Endothelial cell of umbilical vein (primary cell): ENCODE measurements around the gene SRSF2. TPM values are rescaled to one million over a fixed set of nuclear protein-coding genes. Genes with fewer than 3 reads are reported as not detected.

Experiments
- BruUV-seq: library from RNA; stranded (reverse); fragments of 400-500 nt; replicated peaks from 2 replicates; lab custom pipeline; 2021; lab: Mats Ljungman, UMichigan
- CTCF ChIA-PET: fragments of 300-600, 350-600 bp; sonication (Branson Sonifier 250); formaldehyde crosslinking; loops from one replicate; lab custom pipeline; 2021; ENCODE audit warnings: antibody characterized with exemption, inconsistent platforms; lab: Charles Lee
- POLR2A ChIA-PET: fragments of 300-600, 350-600 bp; sonication (Branson Sonifier 250); formaldehyde crosslinking; loops from one replicate; lab custom pipeline; 2021; ENCODE audit warnings: antibody characterized with exemption, inconsistent platforms; lab: Charles Lee
- DNase-seq: peaks from one replicate; pipeline ENCODE4 v3.0.0-alpha.2; 2011; ENCODE audit warnings: low read depth, low spot score
- FAIRE-seq: peaks from 2 replicates; lab custom pipeline; 2011; peaks lifted over from hg19 to GRCh38; lab: Jason Lieb, UNC
- H2AFZ ChIP-seq: 2 replicates; pipeline ENCODE4 v1.6.0; 2012; ENCODE audit warnings: low read depth, low read length, control low read depth, inconsistent platforms
- H3K27ac ChIP-seq: 2 replicates; pipeline ENCODE4 v1.5.1; 2011; ENCODE audit warnings: low read depth, mild to moderate bottlenecking, control low read depth, low read length, moderate library complexity; ENCODE audit not compliant: insufficient read depth
- H3K27me3 ChIP-seq, 2 experiments: 2 replicates each; pipeline versions ENCODE4 v1.6.0 to v1.6.1; 2011; ENCODE audit warnings: low read length in 2 of 2, mixed read lengths in 1 of 2; ENCODE audit not compliant: control insufficient read depth in 2 of 2, insufficient read depth in 2 of 2
- H3K36me3 ChIP-seq, 2 experiments: 2 replicates in 1 of 2; 3 replicates in 1 of 2; pipeline ENCODE4 v1.5.1; 2011; ENCODE audit warnings: low read length in 2 of 2, mild to moderate bottlenecking in 1 of 2, moderate library complexity in 1 of 2; ENCODE audit not compliant: control insufficient read depth in 2 of 2, insufficient read depth in 2 of 2; ENCODE audit errors: extremely low read depth in 1 of 2
- H3K4me1 ChIP-seq: 3 replicates; pipeline ENCODE4 v1.5.1; 2011; ENCODE audit warnings: mild to moderate bottlenecking, low read length; ENCODE audit not compliant: control insufficient read depth, insufficient read depth; ENCODE audit errors: extremely low read depth
- H3K4me2 ChIP-seq: 2 replicates; pipeline ENCODE4 v1.6.1; 2011; ENCODE audit warnings: low read length, control low read depth, mixed read lengths; ENCODE audit not compliant: insufficient read depth
- H3K4me3 ChIP-seq, 3 experiments: fragments of 200-600 bp in 1 of 3; sonication (generic), shearing (Covaris generic) in 1 of 3; replicated peaks in 1 of 3; 2 replicates each; pipeline ENCODE4 v1.5.1; 2011 to 2016; ENCODE audit warnings: control low read depth in 3 of 3, low read length in 3 of 3, mild to moderate bottlenecking in 2 of 3, inconsistent platforms in 1 of 3, low read depth in 1 of 3, moderate library complexity in 1 of 3; ENCODE audit not compliant: insufficient read depth in 1 of 3
- H3K79me2 ChIP-seq: 2 replicates; pipeline ENCODE4 v1.6.0; 2012; ENCODE audit warnings: low read length, inconsistent platforms; ENCODE audit not compliant: control insufficient read depth, insufficient read depth
- H3K9ac ChIP-seq: replicated peaks from 2 replicates; pipeline ENCODE3; 2011; ENCODE audit warnings: low read length, control low read depth; ENCODE audit not compliant: insufficient read depth; ENCODE audit errors: extremely low read depth
- H3K9me1 ChIP-seq: replicated peaks from 3 replicates; pipeline ENCODE4 v1.6.0; 2011; ENCODE audit warnings: mild to moderate bottlenecking, low read length; ENCODE audit not compliant: control insufficient read depth, insufficient read depth; ENCODE audit errors: extremely low read depth
- H3K9me3 ChIP-seq: replicated peaks from 2 replicates; pipeline ENCODE4 v1.5.1; 2012; ENCODE audit warnings: low read length, inconsistent platforms; ENCODE audit not compliant: control insufficient read depth, insufficient read depth
- H4K20me1 ChIP-seq: replicated peaks from 2 replicates; pipeline ENCODE3; 2011; ENCODE audit warnings: mild to moderate bottlenecking, low read length; ENCODE audit not compliant: control insufficient read depth, insufficient read depth; ENCODE audit errors: extremely low read depth
- EZH2 ChIP-seq: IDR thresholded peaks from 2 replicates; pipeline ENCODE4 v1.6.1; 2012; ENCODE audit warnings: borderline replicate concordance, low read depth, mild to moderate bottlenecking, moderate library complexity, low read length, inconsistent platforms; ENCODE audit not compliant: severe bottlenecking
- FOS ChIP-seq: IDR thresholded peaks from 2 replicates; pipeline ENCODE4 v1.6.1; 2011; ENCODE audit warnings: mild to moderate bottlenecking, low read length, moderate library complexity, borderline replicate concordance; ENCODE audit not compliant: insufficient read depth
- GATA2 ChIP-seq: IDR thresholded peaks from 2 replicates; pipeline ENCODE4 v1.7.0; 2011; ENCODE audit warnings: low read depth, mild to moderate bottlenecking, moderate library complexity, mixed read lengths, low read length; ENCODE audit not compliant: insufficient read length, insufficient read depth
- JUN ChIP-seq: IDR thresholded peaks from 2 replicates; pipeline ENCODE4 v1.6.1; 2011; ENCODE audit warnings: borderline replicate concordance, low read depth; ENCODE audit not compliant: insufficient read length, insufficient read depth
- POLR2A ChIP-seq: IDR thresholded peaks from 2 replicates; pipeline ENCODE4 v1.6.1; 2012; ENCODE audit warnings: low read depth, mild to moderate bottlenecking, control low read depth, low read length
- POLR2AphosphoS5 ChIP-seq: IDR thresholded peaks from 2 replicates; pipeline ENCODE4 v1.6.1; 2012; ENCODE audit warnings: low read depth, mild to moderate bottlenecking, control low read depth, low read length, moderate library complexity; ENCODE audit not compliant: insufficient read depth
- dilution Hi-C: fragments of 300-500 bp; cut with MboI; formaldehyde crosslinking; loops from one replicate; pipeline ENCODE4 v1.15.0; 2019; ENCODE audit warnings: low sequenced_read_pairs; ENCODE audit not compliant: extremely low pct_ligation_motif_present
- intact Hi-C: fragments of 100-400 bp; cut with micrococcal nuclease; formaldehyde crosslinking; loops from one replicate; pipeline ENCODE4 v1.10.0; 2022
- polyA plus RNA-seq, 4 experiments: library from polyadenylated mRNA; depleted of rRNA in 3 of 4; stranded (reverse) in 3 of 4; unstranded in 1 of 4; fragments of >200 nt; gene quantifications; 2 replicates each; pipeline versions ENCODE4 v1.2.1 to v1.2.3, GENCODE V29; 2011 to 2012; ENCODE audit warnings: missing spikeins in 1 of 4
- total RNA-seq: library from RNA; stranded (reverse); gene quantifications from 2 replicates; pipeline ENCODE4 v1.2.3, GENCODE V29; 2021
- TF ChIP-seq, protein P1 (sequence below), 2 donors: IDR thresholded peaks; 1 replicate in 1 of 2; 2 replicates in 1 of 2; pipeline ENCODE4 v1.5.1; 2011; ENCODE audit warnings: low read length in 2 of 2, mild to moderate bottlenecking in 2 of 2, moderate library complexity in 2 of 2, control low read depth in 1 of 2, inconsistent platforms in 1 of 2, low read depth in 1 of 2; ENCODE audit not compliant: insufficient read depth in 1 of 2; ENCODE audit errors: extremely low read depth in 1 of 2

SRSF2 gene
- total and polyA plus RNA-seq, 2 donors (not counting 3 experiments of a cell fraction or from before 2014, with no cell fraction given) = 283 to 307 TPM

DNA sequence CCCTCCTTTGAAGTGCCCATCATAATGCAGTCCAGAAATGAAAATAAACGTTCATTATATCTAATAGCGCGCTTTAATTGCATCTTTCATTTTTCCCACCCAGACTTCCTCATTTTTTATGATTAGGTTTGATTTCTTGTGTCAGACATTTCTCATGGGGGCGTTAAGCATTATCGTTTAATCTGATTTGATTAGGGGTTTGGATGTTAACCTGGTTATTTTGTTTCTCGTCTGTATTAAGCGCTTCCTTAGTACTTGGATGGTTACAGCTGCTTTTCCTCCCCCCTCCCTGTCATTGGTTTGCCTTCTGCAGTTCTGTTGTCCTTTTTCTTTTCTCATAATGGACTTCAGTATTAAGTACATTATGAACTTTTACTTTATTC lies 1.3 kb upstream of the SRSF2 start:
- ChIA-PET CTCF (interaction anchor here (1.4 to 3.8 kb wide), 6 partner anchors 12 to 318 kb away, joined by 3 to 22 read pairs (median 8); partner anchors contain the start of genes JMJD6 and METTL23), POLR2A (interaction anchor here (1.2 to 2.7 kb wide), 3 partner anchors 10 to 34 kb away, joined by 5 to 21 read pairs (median 6); no protein-coding TSS in a partner anchor)
- FAIRE-seq = no peak
- H3K79me2 ChIP-seq = peaks cover 49% of the 10 kb centered on the region
- H3K9me1 ChIP-seq = no peaks in the 10 kb centered on the region
- TF ChIP-seq JUN (no peak), POLR2AphosphoS5 (no peak), EZH2 (no peak), GATA2 (no peak), POLR2A (no peak), FOS (no peak)
- TF ChIP-seq, protein P1, sequence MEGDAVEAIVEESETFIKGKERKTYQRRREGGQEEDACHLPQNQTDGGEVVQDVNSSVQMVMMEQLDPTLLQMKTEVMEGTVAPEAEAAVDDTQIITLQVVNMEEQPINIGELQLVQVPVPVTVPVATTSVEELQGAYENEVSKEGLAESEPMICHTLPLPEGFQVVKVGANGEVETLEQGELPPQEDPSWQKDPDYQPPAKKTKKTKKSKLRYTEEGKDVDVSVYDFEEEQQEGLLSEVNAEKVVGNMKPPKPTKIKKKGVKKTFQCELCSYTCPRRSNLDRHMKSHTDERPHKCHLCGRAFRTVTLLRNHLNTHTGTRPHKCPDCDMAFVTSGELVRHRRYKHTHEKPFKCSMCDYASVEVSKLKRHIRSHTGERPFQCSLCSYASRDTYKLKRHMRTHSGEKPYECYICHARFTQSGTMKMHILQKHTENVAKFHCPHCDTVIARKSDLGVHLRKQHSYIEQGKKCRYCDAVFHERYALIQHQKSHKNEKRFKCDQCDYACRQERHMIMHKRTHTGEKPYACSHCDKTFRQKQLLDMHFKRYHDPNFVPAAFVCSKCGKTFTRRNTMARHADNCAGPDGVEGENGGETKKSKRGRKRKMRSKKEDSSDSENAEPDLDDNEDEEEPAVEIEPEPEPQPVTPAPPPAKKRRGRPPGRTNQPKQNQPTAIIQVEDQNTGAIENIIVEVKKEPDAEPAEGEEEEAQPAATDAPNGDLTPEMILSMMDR (IDR thresholded peaks at IDR 0.05; ENCODE audit: extremely low read depth in 1 of 2, insufficient read depth in 1 of 2, low read depth in 1 of 2, low read length in 2 of 2) = no peak
- H3K9ac ChIP-seq = peak overlapping the region; percentile 87
- BruUV-seq = no TSS peak
- peaks cover 3% of the 10 kb centered on the region for H4K20me1 ChIP-seq
- H3K36me3 ChIP-seq = peaks cover 5 to 19% of the 10 kb centered on the region in 2 experiments
- peak overlapping the region; percentile 87 for H2AFZ ChIP-seq
- dilution Hi-C loops (no loop called here), intact Hi-C loops (loop anchor here (2.0 to 5.0 kb wide), 3 partner anchors 34 to 319 kb away; no protein-coding TSS in a partner anchor)
- peak overlapping the region; percentile 96 for H3K4me2 ChIP-seq
- peaks cover 31% of the 10 kb centered on the region for H3K4me1 ChIP-seq
- DNase-seq = peak; percentile 53
- peak overlapping the region; percentile 92 for H3K27ac ChIP-seq
- peak overlapping the region; percentile 68 to 96 (median 82) for H3K4me3 ChIP-seq
- H3K27me3 ChIP-seq = no peaks in the 10 kb centered on the region
- no peaks in the 10 kb centered on the region for H3K9me3 ChIP-seq
